Endodermal cell (in vitro differentiated cells): ENCODE data around the gene ODR4. TPM values are rescaled to one million over a fixed set of nuclear protein-coding genes. Genes with fewer than 3 reads are reported as not detected.
"Not testable (repeated sequence)": the region's sequence is repeated elsewhere in the genome, so short reads cannot be mapped to it uniquely, and the experiment has no call there.

Experiments
- DNase-seq: peaks from one replicate; pipeline ENCODE4 v3.0.0-alpha.2; 2017
- H3K27ac ChIP-seq: 2 replicates; pipeline ENCODE4 v1.5.1; 2013; ENCODE audit warnings: mild to moderate bottlenecking, low read depth, low read length, moderate library complexity
- H3K27me3 ChIP-seq: 2 replicates; pipeline ENCODE4 v1.6.1; 2013; ENCODE audit warnings: mild to moderate bottlenecking, low read length, moderate library complexity; ENCODE audit not compliant: insufficient read depth, control insufficient read depth, poor library complexity, severe bottlenecking
- H3K36me3 ChIP-seq: 2 replicates; pipeline ENCODE4 v1.7.0; 2013; ENCODE audit warnings: mild to moderate bottlenecking, low read length, moderate library complexity; ENCODE audit not compliant: control insufficient read depth, insufficient read depth
- H3K4me1 ChIP-seq: one replicate; pipeline ENCODE4 v1.7.0; 2013; ENCODE audit warnings: low read length; ENCODE audit not compliant: control insufficient read depth, insufficient read depth
- H3K4me3 ChIP-seq: 2 replicates; pipeline ENCODE4 v1.5.1; 2013; ENCODE audit warnings: mild to moderate bottlenecking, low read length, moderate library complexity
- H3K9ac ChIP-seq: 2 replicates; pipeline ENCODE4 v1.6.1; 2013; ENCODE audit warnings: mild to moderate bottlenecking, low read length, moderate library complexity; ENCODE audit not compliant: poor library complexity, severe bottlenecking; ENCODE audit errors: extremely low read depth
- H3K9me3 ChIP-seq: 2 replicates; pipeline ENCODE4 v1.6.1; 2013; ENCODE audit warnings: mild to moderate bottlenecking, low read length, moderate library complexity; ENCODE audit not compliant: control insufficient read depth
- H3K27ac Mint-ChIP-seq: 2 replicates; pipeline ENCODE4 v1.8.0; 2020; ENCODE audit warnings: mixed read lengths
- H3K27me3 Mint-ChIP-seq: 2 replicates; pipeline ENCODE4 v1.8.0; 2021; ENCODE audit warnings: mild to moderate bottlenecking, mixed read lengths; ENCODE audit not compliant: insufficient read depth
- H3K36me3 Mint-ChIP-seq: 2 replicates; pipeline ENCODE4 v1.8.0; 2020; ENCODE audit warnings: low read depth, mixed read lengths
- H3K4me1 Mint-ChIP-seq: 2 replicates; pipeline ENCODE4 v1.8.0; 2020; ENCODE audit warnings: mixed read lengths
- H3K4me3 Mint-ChIP-seq: 2 replicates; pipeline ENCODE4 v1.8.0; 2020; ENCODE audit warnings: mild to moderate bottlenecking, moderate library complexity, mixed read lengths
- H3K9me3 Mint-ChIP-seq: 2 replicates; pipeline ENCODE4 v1.8.0; 2020; ENCODE audit warnings: mild to moderate bottlenecking, mixed read lengths
- WGBS, 2 experiments: methylation state at CpG; one replicate each; pipeline versions ENCODE4 v1.1.5 to v1.1.7; 2013; ENCODE audit warnings: missing lambda C conversion rate in 2 of 2, mixed read lengths in 1 of 2; ENCODE audit not compliant: insufficient coverage in 1 of 2, insufficient read length in 1 of 2; 5-methylcytosine and 5-hydroxymethylcytosine counted together
- total RNA-seq, 2 donors: library from RNA; stranded (reverse); fragmentation: NEBNext Ultra II Directional in 1 of 2; extraction: Animal tissue kit (Norgen Biotek cat#: 25700) in 1 of 2; gene quantifications; 2 replicates in 1 of 2; 3 replicates in 1 of 2; pipeline ENCODE4 v1.2.1, GENCODE V29; 2021
- TF ChIP-seq, protein P1 (sequence below): fragments of 200-600 bp; sonication (generic); conservative IDR thresholded peaks from 2 replicates; pipeline ENCODE4 v1.5.0; 2021; ENCODE audit warnings: antibody characterized with exemption, mild to moderate bottlenecking

Gene ODR4
- total RNA-seq, 2 donors from 2014 or later: 20.8 to 22.5 TPM

DNA sequence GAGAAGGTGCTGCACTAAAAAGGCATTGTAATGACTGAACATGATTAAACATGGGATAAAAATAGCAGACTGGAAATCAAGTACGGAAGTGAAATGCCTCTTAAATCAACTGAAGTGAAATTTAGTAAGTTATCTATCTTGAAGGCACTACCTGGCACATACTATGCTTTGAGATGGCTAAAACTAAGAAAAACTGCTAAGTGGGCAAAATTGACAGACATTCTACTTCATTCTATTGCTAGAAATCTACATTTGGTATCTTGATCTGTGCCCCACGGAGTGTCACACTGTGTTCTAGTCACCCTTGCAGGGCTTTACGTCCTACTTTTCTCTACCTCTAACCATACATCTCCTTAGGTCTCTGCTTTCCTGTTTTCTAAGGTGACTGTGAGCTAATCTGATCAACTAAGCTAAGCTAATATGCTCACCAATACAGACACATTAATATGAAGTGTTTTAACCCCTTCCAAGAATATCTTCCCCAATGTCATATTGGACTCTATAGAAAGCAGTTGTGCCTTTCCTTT, 81.2 kb downstream of the ODR4 start:
- Histone ChIP-seq H3K9ac (no peak overlapping the region), H3K4me3 (no peak overlapping the region), H3K27ac (no peak overlapping the region), H3K4me1 (no peaks in the 10 kb centered on the region), H3K36me3 (no peaks in the 10 kb centered on the region), H3K27me3 (no peaks in the 10 kb centered on the region), H3K9me3 (no peaks in the 10 kb centered on the region)
- Mint-ChIP-seq H3K4me1 (no peaks in the 10 kb centered on the region), H3K36me3 (no peaks in the 10 kb centered on the region), H3K27ac (no peak overlapping the region), H3K4me3 (no peak overlapping the region), H3K27me3 (no peaks in the 10 kb centered on the region), H3K9me3 (no peaks in the 10 kb centered on the region)
- WGBS, 2 experiments: 91 to 93% methylated on average over 3 of the region's 3 CpGs
- TF ChIP-seq, protein P1, sequence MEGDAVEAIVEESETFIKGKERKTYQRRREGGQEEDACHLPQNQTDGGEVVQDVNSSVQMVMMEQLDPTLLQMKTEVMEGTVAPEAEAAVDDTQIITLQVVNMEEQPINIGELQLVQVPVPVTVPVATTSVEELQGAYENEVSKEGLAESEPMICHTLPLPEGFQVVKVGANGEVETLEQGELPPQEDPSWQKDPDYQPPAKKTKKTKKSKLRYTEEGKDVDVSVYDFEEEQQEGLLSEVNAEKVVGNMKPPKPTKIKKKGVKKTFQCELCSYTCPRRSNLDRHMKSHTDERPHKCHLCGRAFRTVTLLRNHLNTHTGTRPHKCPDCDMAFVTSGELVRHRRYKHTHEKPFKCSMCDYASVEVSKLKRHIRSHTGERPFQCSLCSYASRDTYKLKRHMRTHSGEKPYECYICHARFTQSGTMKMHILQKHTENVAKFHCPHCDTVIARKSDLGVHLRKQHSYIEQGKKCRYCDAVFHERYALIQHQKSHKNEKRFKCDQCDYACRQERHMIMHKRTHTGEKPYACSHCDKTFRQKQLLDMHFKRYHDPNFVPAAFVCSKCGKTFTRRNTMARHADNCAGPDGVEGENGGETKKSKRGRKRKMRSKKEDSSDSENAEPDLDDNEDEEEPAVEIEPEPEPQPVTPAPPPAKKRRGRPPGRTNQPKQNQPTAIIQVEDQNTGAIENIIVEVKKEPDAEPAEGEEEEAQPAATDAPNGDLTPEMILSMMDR: no peak
- no peak for DNase-seq

DNA sequence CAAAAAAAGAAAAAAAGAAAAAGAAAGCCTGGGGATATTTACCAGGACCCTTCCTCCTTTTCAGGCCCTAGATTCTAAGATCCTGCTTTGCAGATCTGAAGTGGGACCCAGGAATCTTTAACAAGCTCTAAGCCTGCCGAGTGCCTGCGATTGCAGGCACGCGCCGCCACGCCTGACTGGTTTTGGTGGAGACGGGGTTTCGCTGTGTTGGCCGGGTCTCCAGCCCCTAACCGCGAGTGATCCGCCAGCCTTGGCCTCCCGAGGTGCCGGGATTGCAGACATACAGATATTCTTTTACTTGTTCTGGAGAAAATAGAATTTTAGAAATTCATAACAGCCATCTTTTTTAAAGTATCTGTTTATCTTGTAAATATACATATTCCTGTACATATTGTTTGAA, 83.5 kb downstream of the ODR4 start:
- not testable (repeated sequence) for H3K4me3 Mint-ChIP-seq, H3K27me3 Mint-ChIP-seq, H3K27ac Mint-ChIP-seq, H3K36me3 ChIP-seq, H3K4me3 ChIP-seq, H3K36me3 Mint-ChIP-seq, H3K9ac ChIP-seq, H3K9me3 ChIP-seq, H3K27me3 ChIP-seq, H3K27ac ChIP-seq, H3K9me3 Mint-ChIP-seq, DNase-seq
- 95 to 100% methylated on average over 3 to 14 of the region's 14 CpGs for WGBS, 2 experiments
- peaks cover 10% of the 10 kb centered on the region for H3K4me1 ChIP-seq
- H3K4me1 Mint-ChIP-seq: peaks cover 13% of the 10 kb centered on the region

DNA sequence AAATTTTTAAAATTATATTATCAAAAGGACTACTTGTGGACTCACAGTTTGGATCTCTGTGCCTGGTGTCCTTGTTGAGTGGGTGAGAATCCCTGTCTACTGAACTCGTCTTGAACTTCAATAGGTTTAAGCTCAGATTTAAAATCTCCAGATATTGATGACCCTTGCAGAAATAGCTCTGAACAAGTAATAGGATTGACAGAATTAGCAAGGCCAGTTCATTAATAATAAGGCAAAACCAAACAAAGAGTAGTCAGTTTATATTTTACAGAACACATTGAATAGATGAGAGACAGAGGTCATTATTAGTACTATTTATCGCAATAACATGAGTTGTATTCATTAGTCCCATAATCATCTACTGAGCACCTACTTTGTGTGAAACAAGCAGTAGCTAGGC, 85.4 kb downstream of the ODR4 start, which contains the start of gene PDC:
TSS of gene PDC (minus strand) at position 101 of the 400 bp plus-strand sequence. CDS start 11,655 bp downstream, outside the sequence.
- H3K36me3 ChIP-seq: no peaks in the 10 kb centered on the region

More for the DNA sequence above, 85.4 kb downstream of the ODR4 start, which contains the start of gene PDC:
- no peaks in the 10 kb centered on the region for H3K27me3 ChIP-seq
- no peak within 1 kb of the TSS for H3K27ac Mint-ChIP-seq
- peaks cover 2% of the 10 kb centered on the region for H3K27me3 Mint-ChIP-seq
- no peak within 1 kb of the TSS for H3K27ac ChIP-seq
- H3K4me3 Mint-ChIP-seq: no peak within 1 kb of the TSS
- H3K4me1 Mint-ChIP-seq: peaks cover 15% of the 10 kb centered on the region
- no peaks in the 10 kb centered on the region for H3K9me3 ChIP-seq
- WGBS, 2 experiments: 95 to 100% methylated on average over 1 to 2 of the region's 2 CpGs
- no peak within 1 kb of the TSS for H3K4me3 ChIP-seq
- no peak within 1 kb of the TSS for H3K9ac ChIP-seq
- DNase-seq: no peak
- TF ChIP-seq, protein P1: no peak
- H3K9me3 Mint-ChIP-seq: peaks cover 2% of the 10 kb centered on the region
- H3K4me1 ChIP-seq: peaks cover 12% of the 10 kb centered on the region
- no peaks in the 10 kb centered on the region for H3K36me3 Mint-ChIP-seq
